Uterus (tissue), 4 donors: Measurements from ENCODE around the gene RPAP2. TPM values are rescaled to one million over a fixed set of nuclear protein-coding genes. Genes with fewer than 3 reads are reported as not detected.

Experiments used
- DNase-seq, 2 donors: peaks; one replicate each; pipeline ENCODE4 v3.0.0-alpha.2; 2019 to 2020
- H3K27ac ChIP-seq, 2 donors: fragments of 200-600 bp; sonication (generic); 1 replicate in 1 of 2; 2 replicates in 1 of 2; pipeline ENCODE4 v1.5.1; 2016 to 2018
- H3K27me3 ChIP-seq, 2 donors: fragments of 200-600 bp; sonication (generic); one replicate each; pipeline ENCODE4 v1.5.1; 2018 to 2019; ENCODE audit warnings: control low read depth in 1 of 2
- H3K36me3 ChIP-seq, 2 donors: fragments of 200-600 bp; sonication (generic); one replicate each; pipeline ENCODE4 v1.5.1; 2019; ENCODE audit warnings: control low read depth in 1 of 2
- H3K4me1 ChIP-seq, 2 donors: fragments of 200-600 bp; sonication (generic); one replicate each; pipeline ENCODE4 v1.5.1; 2018 to 2019; ENCODE audit warnings: control low read depth in 1 of 2
- H3K4me3 ChIP-seq, 2 donors: fragments of 200-600 bp; sonication (generic); 1 replicate in 1 of 2; 2 replicates in 1 of 2; pipeline ENCODE4 v1.5.1; 2018 to 2019; ENCODE audit warnings: mild to moderate bottlenecking in 1 of 2
- H3K9me3 ChIP-seq, 2 donors: fragments of 200-600 bp; sonication (generic); one replicate each; pipeline ENCODE4 v1.5.1; 2019; ENCODE audit warnings: control low read depth in 1 of 2
- CTCF ChIP-seq, 4 experiments: fragments of 200-600 bp in 2 of 4; fragments of 450-650 bp in 2 of 4; sonication (generic) in 2 of 4; IDR thresholded peaks; one replicate each; pipeline ENCODE4 v1.5.1; 2016 to 2019; ENCODE audit warnings: antibody characterized with exemption in 4 of 4, mild to moderate bottlenecking in 2 of 4, moderate library complexity in 1 of 4
- POLR2A ChIP-seq, 2 donors: fragments of 450-650 bp; IDR thresholded peaks; one replicate each; pipeline ENCODE4 v1.6.1; 2016; ENCODE audit warnings: antibody characterized with exemption in 2 of 2, mild to moderate bottlenecking in 1 of 2, moderate library complexity in 1 of 2
- intact Hi-C: fragments of 100-400 bp; cut with DNase I; formaldehyde crosslinking; loops from one replicate; pipeline ENCODE4 v1.15.1; 2023; ENCODE audit warnings: low total_unique reads
- total RNA-seq, 4 donors: library from RNA; depleted of rRNA in 3 of 4; stranded (reverse); fragments of >200 nt in 3 of 4; gene quantifications; one replicate each; pipeline versions ENCODE4 v1.1.0 to v1.2.4, GENCODE V29; 2014 to 2023
- donor health status: DM: yes; HTN: yes; CAD: no.

Gene RPAP2
- total RNA-seq, 4 donors from 2014 or later, result 7.6 to 131 (median 54.9) TPM

- DNase-seq, result no peak
- Histone ChIP-seq H3K4me1 (no peaks in the 10 kb centered on the region), H3K36me3 (no peaks in the 10 kb centered on the region), H3K9me3 (no peaks in the 10 kb centered on the region), H3K4me3 (peak overlapping the region; percentile 80 to 83), H3K27ac (peak overlapping the region; percentile 92 to 94), H3K27me3 (no peaks in the 10 kb centered on the region)
- TF ChIP-seq CTCF (IDR thresholded peaks at IDR 0.05) (no peak), POLR2A (IDR thresholded peaks at IDR 0.05) (no peak)
- intact Hi-C loops, result no loop called here
These were observed 666 bp upstream of the RPAP2 start for GRCh38 chr1:92298213-92298572.

GRCh38 chr1:92299477-92300150, 755 bp downstream of the RPAP2 start:
- no peak for DNase-seq
- no peaks in the 10 kb centered on the region for H3K27me3 ChIP-seq
- H3K4me1 ChIP-seq, result no peaks in the 10 kb centered on the region
- H3K36me3 ChIP-seq, result no peaks in the 10 kb centered on the region
- intact Hi-C loops, result no loop called here
- peak overlapping the region; percentile 80 to 83 for H3K4me3 ChIP-seq
- no peaks in the 10 kb centered on the region for H3K9me3 ChIP-seq
- TF ChIP-seq CTCF (IDR thresholded peaks at IDR 0.05), result no peak
- no peak for TF ChIP-seq POLR2A (IDR thresholded peaks at IDR 0.05)
- peak overlapping the region; percentile 92 to 94 for H3K27ac ChIP-seq

- Histone ChIP-seq H3K4me3 (no peak overlapping the region), H3K4me1 (no peaks in the 10 kb centered on the region), H3K36me3 (no peaks in the 10 kb centered on the region), H3K27me3 (no peaks in the 10 kb centered on the region), H3K9me3 (no peaks in the 10 kb centered on the region), H3K27ac (no peak overlapping the region)
- DNase-seq, result no peak
- intact Hi-C loops, result no loop called here
- no peak for TF ChIP-seq CTCF (IDR thresholded peaks at IDR 0.05)
- no peak for TF ChIP-seq POLR2A (IDR thresholded peaks at IDR 0.05)
These were observed 2.2 kb downstream of the RPAP2 start for GRCh38 chr1:92301021-92301420.

GRCh38 chr1:92306020-92306419, 7.2 kb downstream of the RPAP2 start:
- H3K27me3 ChIP-seq, result no peaks in the 10 kb centered on the region
- intact Hi-C loops, result no loop called here
- DNase-seq, result no peak
- H3K4me3 ChIP-seq, result no peak overlapping the region
- H3K4me1 ChIP-seq, result no peaks in the 10 kb centered on the region
- no peak overlapping the region for H3K27ac ChIP-seq
- no peak for TF ChIP-seq CTCF (IDR thresholded peaks at IDR 0.05)
- TF ChIP-seq POLR2A (IDR thresholded peaks at IDR 0.05), result no peak
- no peaks in the 10 kb centered on the region for H3K36me3 ChIP-seq
- no peaks in the 10 kb centered on the region for H3K9me3 ChIP-seq

GRCh38 chr1:92307980-92308379, 9.1 kb downstream of the RPAP2 start:
- no peak overlapping the region for H3K4me3 ChIP-seq
- no peak for DNase-seq
- intact Hi-C loops, result no loop called here
- TF ChIP-seq POLR2A (IDR thresholded peaks at IDR 0.05) (no peak), CTCF (IDR thresholded peaks at IDR 0.05) (no peak)
- H3K27me3 ChIP-seq, result no peaks in the 10 kb centered on the region
- H3K36me3 ChIP-seq, result no peaks in the 10 kb centered on the region
- no peaks in the 10 kb centered on the region for H3K9me3 ChIP-seq
- no peaks in the 10 kb centered on the region for H3K4me1 ChIP-seq
- H3K27ac ChIP-seq, result no peak overlapping the region
